Uterus (tissue), 2 donors: ENCODE measurements around the gene LTV1.

ENCODE experiments used
- CTCF ChIP-seq, 4 experiments: fragments of 200-600 bp in 2 of 4; fragments of 450-650 bp in 2 of 4; sonication (generic) in 2 of 4; IDR thresholded peaks; one replicate each; pipeline ENCODE4 v1.5.1; 2016 to 2019; ENCODE audit warnings: antibody characterized with exemption in 4 of 4, mild to moderate bottlenecking in 2 of 4, moderate library complexity in 1 of 4
- POLR2A ChIP-seq, 2 donors: fragments of 450-650 bp; IDR thresholded peaks; one replicate each; pipeline ENCODE4 v1.6.1; 2016; ENCODE audit warnings: antibody characterized with exemption in 2 of 2, mild to moderate bottlenecking in 1 of 2, moderate library complexity in 1 of 2

GRCh38 chr6:143817621-143818020 lies 25.5 kb upstream of the LTV1 start:
- TF ChIP-seq CTCF (IDR thresholded peaks at IDR 0.05) (no peak), POLR2A (IDR thresholded peaks at IDR 0.05) (no peak)
